Mesendoderm (in vitro differentiated cells): Measurements from ENCODE around the gene THSD7A.

Experiments
- DNase-seq: peaks from one replicate; pipeline ENCODE4 v3.0.0; 2013
- H2AK5ac ChIP-seq: 2 replicates; pipeline ENCODE4 v1.6.1; 2013; ENCODE audit warnings: low read length, inconsistent platforms
- H2BK120ac ChIP-seq: 2 replicates; pipeline ENCODE4 v1.6.1; 2013; ENCODE audit warnings: low read depth, mild to moderate bottlenecking, low read length, moderate library complexity, mixed read lengths
- H2BK15ac ChIP-seq: replicated peaks from 2 replicates; pipeline ENCODE4 v1.6.1; 2013; ENCODE audit warnings: low read depth, mild to moderate bottlenecking, moderate library complexity
- H2BK5ac ChIP-seq: 2 replicates; pipeline ENCODE4 v1.6.1; 2013; ENCODE audit warnings: low read length, inconsistent platforms
- H3K18ac ChIP-seq: 2 replicates; pipeline ENCODE4 v1.6.1; 2013; ENCODE audit warnings: mild to moderate bottlenecking, low read length, mixed read lengths
- H3K23ac ChIP-seq: one replicate; pipeline ENCODE4 v1.6.1; 2013; ENCODE audit warnings: low read length
- H3K27ac ChIP-seq: 2 replicates; pipeline ENCODE4 v1.5.1; 2013; ENCODE audit warnings: low read depth, mild to moderate bottlenecking, inconsistent platforms, low read length, moderate library complexity
- H3K27me3 ChIP-seq: 2 replicates; pipeline ENCODE4 v1.6.1; 2013; ENCODE audit warnings: low read length, control low read depth, mild to moderate bottlenecking, inconsistent platforms; ENCODE audit not compliant: insufficient read depth, poor library complexity
- H3K36me3 ChIP-seq: 2 replicates; pipeline ENCODE4 v1.6.1; 2013; ENCODE audit warnings: low read length, inconsistent platforms; ENCODE audit not compliant: control insufficient read depth, insufficient read depth
- H3K4ac ChIP-seq: one replicate; pipeline ENCODE4 v1.6.1; 2013; ENCODE audit warnings: low read depth, mild to moderate bottlenecking, low read length, moderate library complexity
- H3K4me1 ChIP-seq: 2 replicates; pipeline ENCODE4 v1.6.1; 2013; ENCODE audit warnings: low read depth, low read length, inconsistent platforms; ENCODE audit not compliant: control insufficient read depth
- H3K4me2 ChIP-seq: 2 replicates; pipeline ENCODE4 v1.6.1; 2013; ENCODE audit warnings: low read length
- H3K4me3 ChIP-seq: 2 replicates; pipeline ENCODE4 v1.5.1; 2013; ENCODE audit warnings: mild to moderate bottlenecking, low read length
- H3K56ac ChIP-seq: one replicate; pipeline ENCODE4 v1.6.1; 2013; ENCODE audit warnings: low read length
- H3K79me1 ChIP-seq: 2 replicates; pipeline ENCODE4 v1.6.1; 2013; ENCODE audit warnings: low read length, inconsistent platforms
- H3K79me2 ChIP-seq: 2 replicates; pipeline ENCODE4 v1.6.1; 2013; ENCODE audit warnings: mild to moderate bottlenecking, low read length; ENCODE audit not compliant: control insufficient read depth, insufficient read depth
- H3K9ac ChIP-seq: 2 replicates; pipeline ENCODE4 v1.6.1; 2013; ENCODE audit warnings: low read length, inconsistent platforms
- H4K5ac ChIP-seq: one replicate; pipeline ENCODE4 v1.6.1; 2013; ENCODE audit warnings: low read length
- H4K8ac ChIP-seq: one replicate; pipeline ENCODE4 v1.6.1; 2013; ENCODE audit warnings: low read depth, mild to moderate bottlenecking, control low read depth, low read length, moderate library complexity
- WGBS: extraction: QIAGEN DNeasy Blood & Tissue Kit; methylation state at CpG from one replicate; pipeline ENCODE4 v1.1.7; 2013; ENCODE audit warnings: low lambda C conversion rate, missing lambda C conversion rate; ENCODE audit not compliant: insufficient coverage; ENCODE audit errors: extremely low coverage; 5-methylcytosine and 5-hydroxymethylcytosine counted together

THSD7A gene

DNA sequence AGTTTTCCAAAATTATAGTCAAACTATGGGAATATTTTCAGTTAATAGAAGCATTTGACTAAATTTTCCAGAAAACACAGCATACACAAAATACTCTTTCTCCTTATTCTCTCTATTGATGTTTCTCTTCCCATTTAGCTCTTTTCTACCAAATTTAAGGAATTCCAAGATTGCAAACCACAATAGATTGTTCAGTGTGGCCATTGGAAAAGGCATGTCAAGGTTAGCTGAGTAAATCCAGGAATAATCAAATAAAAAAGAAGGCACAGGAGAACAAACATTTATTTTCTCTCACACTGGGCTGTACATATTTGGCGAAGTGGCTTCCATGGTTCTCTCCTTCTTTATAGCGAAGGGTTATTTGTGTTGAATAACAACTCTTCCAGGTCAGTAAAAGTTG, 117.3 kb downstream of the THSD7A start:
- DNase-seq, result no peak
- no peak overlapping the region for H2BK120ac ChIP-seq
- no peak overlapping the region for H4K8ac ChIP-seq
- no peaks in the 10 kb centered on the region for H3K4me1 ChIP-seq
- no peak overlapping the region for H3K4me2 ChIP-seq
- H3K27me3 ChIP-seq, result no peaks in the 10 kb centered on the region
- no peak overlapping the region for H2BK15ac ChIP-seq
- H3K23ac ChIP-seq, result no peak overlapping the region
- no CpG with 5 or more reads among the region's 2 CpGs for WGBS
- H3K18ac ChIP-seq, result no peak overlapping the region
- H3K79me1 ChIP-seq, result no peaks in the 10 kb centered on the region
- H2AK5ac ChIP-seq, result no peak overlapping the region
- H3K36me3 ChIP-seq, result no peaks in the 10 kb centered on the region
- no peak overlapping the region for H4K5ac ChIP-seq
- H3K4me3 ChIP-seq, result no peak overlapping the region
- no peak overlapping the region for H3K4ac ChIP-seq
- H3K27ac ChIP-seq, result no peak overlapping the region
- no peak overlapping the region for H3K56ac ChIP-seq
- no peak overlapping the region for H2BK5ac ChIP-seq
- no peak overlapping the region for H3K9ac ChIP-seq
- no peaks in the 10 kb centered on the region for H3K79me2 ChIP-seq

DNA sequence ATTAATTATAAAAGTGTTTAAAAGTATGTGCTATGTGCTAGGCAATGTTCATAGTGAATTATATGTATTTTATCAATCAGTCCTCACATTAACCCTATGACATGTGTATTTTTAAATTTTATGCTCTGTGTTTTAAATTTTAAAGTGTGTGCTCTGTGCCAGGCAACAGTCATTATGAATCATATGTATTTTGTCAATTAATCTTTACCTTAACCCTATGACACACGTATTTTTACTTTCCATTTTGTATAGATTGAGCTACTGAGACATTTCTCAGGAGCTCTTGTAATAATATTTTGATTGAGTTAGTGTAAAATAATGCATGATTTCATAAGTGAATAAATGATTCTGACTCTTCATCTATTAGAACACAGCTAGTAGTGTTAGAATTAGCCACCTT, 117.8 kb downstream of the THSD7A start:
- H3K79me1 ChIP-seq, result no peaks in the 10 kb centered on the region
- no peak overlapping the region for H2AK5ac ChIP-seq
- no peak for DNase-seq
- H3K56ac ChIP-seq, result no peak overlapping the region
- no peak overlapping the region for H2BK15ac ChIP-seq
- no peak overlapping the region for H3K4me2 ChIP-seq
- H2BK120ac ChIP-seq, result no peak overlapping the region
- WGBS, result no CpG with 5 or more reads among the region's 1 CpG
- no peaks in the 10 kb centered on the region for H3K4me1 ChIP-seq
- H3K27ac ChIP-seq, result no peak overlapping the region
- H3K79me2 ChIP-seq, result no peaks in the 10 kb centered on the region
- H3K9ac ChIP-seq, result no peak overlapping the region
- H3K18ac ChIP-seq, result no peak overlapping the region
- no peak overlapping the region for H4K8ac ChIP-seq
- no peak overlapping the region for H3K4ac ChIP-seq
- H3K36me3 ChIP-seq, result no peaks in the 10 kb centered on the region
- H3K23ac ChIP-seq, result no peak overlapping the region
- no peak overlapping the region for H4K5ac ChIP-seq
- H2BK5ac ChIP-seq, result no peak overlapping the region
- H3K4me3 ChIP-seq, result no peak overlapping the region
- no peaks in the 10 kb centered on the region for H3K27me3 ChIP-seq

DNA sequence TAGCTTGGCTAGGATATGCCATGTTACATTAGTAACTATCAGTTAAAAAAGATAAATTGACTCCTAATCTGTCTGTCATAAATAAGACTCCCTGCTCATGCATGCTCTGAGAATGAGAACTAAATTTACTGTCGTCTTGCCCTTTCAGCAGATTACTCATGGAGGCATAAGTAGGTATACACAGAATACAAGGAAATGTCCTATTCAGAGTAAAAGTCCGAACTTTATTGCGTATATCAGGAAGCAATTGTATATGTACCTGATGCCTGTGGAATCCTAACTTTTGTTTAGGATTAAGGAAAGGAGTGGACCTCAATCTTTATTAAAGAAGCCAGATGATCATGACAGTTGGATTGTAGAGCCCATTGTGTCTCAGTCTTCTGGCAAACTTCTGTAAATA, 118.6 kb downstream of the THSD7A start:
- H3K56ac ChIP-seq, result no peak overlapping the region
- no peaks in the 10 kb centered on the region for H3K79me2 ChIP-seq
- no peak overlapping the region for H3K23ac ChIP-seq
- H2AK5ac ChIP-seq, result no peak overlapping the region
- no peak overlapping the region for H3K4me2 ChIP-seq
- H3K18ac ChIP-seq, result no peak overlapping the region
- no peak overlapping the region for H4K8ac ChIP-seq
- no peaks in the 10 kb centered on the region for H3K36me3 ChIP-seq
- H3K79me1 ChIP-seq, result no peaks in the 10 kb centered on the region
- H3K4me3 ChIP-seq, result no peak overlapping the region
- no peak overlapping the region for H3K27ac ChIP-seq
- H3K4ac ChIP-seq, result no peak overlapping the region
- no peak overlapping the region for H2BK15ac ChIP-seq
- no peak overlapping the region for H3K9ac ChIP-seq
- no peak for DNase-seq
- no CpG with 5 or more reads among the region's 3 CpGs for WGBS
- no peak overlapping the region for H2BK5ac ChIP-seq
- H4K5ac ChIP-seq, result no peak overlapping the region
- no peak overlapping the region for H2BK120ac ChIP-seq
- H3K27me3 ChIP-seq, result no peaks in the 10 kb centered on the region
- H3K4me1 ChIP-seq, result no peaks in the 10 kb centered on the region

DNA sequence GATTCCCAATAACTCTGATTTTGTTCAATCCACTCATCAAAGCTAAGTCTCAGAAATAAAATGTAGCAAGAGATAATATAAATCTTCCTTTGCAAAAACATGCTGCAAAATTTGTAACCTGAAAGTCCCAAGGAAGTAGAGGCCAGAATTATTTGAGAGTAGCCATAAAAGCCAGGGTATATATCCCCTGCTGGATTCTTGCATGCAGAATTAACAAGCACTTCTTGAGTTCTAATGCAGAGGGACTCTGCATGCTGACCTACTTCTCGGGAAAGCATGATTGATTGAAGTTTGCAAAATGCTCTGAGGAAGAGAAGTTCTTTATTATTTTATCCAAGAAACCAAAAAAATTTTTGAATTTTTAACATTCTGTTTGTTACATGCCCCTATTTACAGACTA, 121.6 kb downstream of the THSD7A start:
- H3K4ac ChIP-seq, result no peak overlapping the region
- H3K9ac ChIP-seq, result no peak overlapping the region
- no peak overlapping the region for H3K56ac ChIP-seq
- no peak overlapping the region for H3K18ac ChIP-seq
- no peak overlapping the region for H4K5ac ChIP-seq
- H3K27ac ChIP-seq, result no peak overlapping the region
- H3K4me2 ChIP-seq, result no peak overlapping the region
- no peak overlapping the region for H3K4me3 ChIP-seq
- H3K79me2 ChIP-seq, result no peaks in the 10 kb centered on the region
- no CpG with 5 or more reads among the region's 1 CpG for WGBS
- H3K27me3 ChIP-seq, result no peaks in the 10 kb centered on the region
- H3K23ac ChIP-seq, result no peak overlapping the region
- H3K4me1 ChIP-seq, result no peaks in the 10 kb centered on the region
- no peak overlapping the region for H4K8ac ChIP-seq
- no peaks in the 10 kb centered on the region for H3K79me1 ChIP-seq
- H2BK120ac ChIP-seq, result no peak overlapping the region
- H2AK5ac ChIP-seq, result no peak overlapping the region
- H2BK15ac ChIP-seq, result no peak overlapping the region
- DNase-seq, result no peak
- no peaks in the 10 kb centered on the region for H3K36me3 ChIP-seq
- no peak overlapping the region for H2BK5ac ChIP-seq

DNA sequence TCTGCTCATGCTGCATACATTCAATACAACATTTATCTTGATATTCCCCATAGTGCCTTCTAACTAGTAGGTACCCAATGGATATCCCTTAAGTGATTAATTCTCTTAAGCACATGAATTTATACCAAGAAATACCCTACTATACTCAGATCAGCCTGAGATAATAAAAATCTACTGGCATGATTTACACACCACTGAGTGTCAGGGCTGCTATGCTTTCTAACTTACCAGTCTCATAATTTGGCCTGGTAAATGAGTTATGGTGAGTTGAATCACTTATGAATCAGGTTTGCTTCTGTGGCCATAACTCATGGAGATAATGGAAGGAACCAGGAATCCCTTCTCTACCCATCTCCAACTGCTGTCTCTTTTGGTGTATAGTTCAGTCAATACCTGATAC, 122.8 kb downstream of the THSD7A start:
- H3K56ac ChIP-seq, result no peak overlapping the region
- H3K27ac ChIP-seq, result no peak overlapping the region
- no peak overlapping the region for H3K4me3 ChIP-seq
- H3K23ac ChIP-seq, result no peak overlapping the region
- no peak overlapping the region for H3K18ac ChIP-seq
- H2BK5ac ChIP-seq, result no peak overlapping the region
- no peak for DNase-seq
- H3K4ac ChIP-seq, result no peak overlapping the region
- no peaks in the 10 kb centered on the region for H3K4me1 ChIP-seq
- no peaks in the 10 kb centered on the region for H3K79me2 ChIP-seq
- no peak overlapping the region for H3K4me2 ChIP-seq
- H3K36me3 ChIP-seq, result no peaks in the 10 kb centered on the region
- no peak overlapping the region for H2AK5ac ChIP-seq
- H4K5ac ChIP-seq, result no peak overlapping the region
- H3K27me3 ChIP-seq, result no peaks in the 10 kb centered on the region
- H3K9ac ChIP-seq, result no peak overlapping the region
- H4K8ac ChIP-seq, result no peak overlapping the region
- H3K79me1 ChIP-seq, result no peaks in the 10 kb centered on the region
- peak overlapping the region; percentile 64 for H2BK15ac ChIP-seq
- H2BK120ac ChIP-seq, result no peak overlapping the region

DNA sequence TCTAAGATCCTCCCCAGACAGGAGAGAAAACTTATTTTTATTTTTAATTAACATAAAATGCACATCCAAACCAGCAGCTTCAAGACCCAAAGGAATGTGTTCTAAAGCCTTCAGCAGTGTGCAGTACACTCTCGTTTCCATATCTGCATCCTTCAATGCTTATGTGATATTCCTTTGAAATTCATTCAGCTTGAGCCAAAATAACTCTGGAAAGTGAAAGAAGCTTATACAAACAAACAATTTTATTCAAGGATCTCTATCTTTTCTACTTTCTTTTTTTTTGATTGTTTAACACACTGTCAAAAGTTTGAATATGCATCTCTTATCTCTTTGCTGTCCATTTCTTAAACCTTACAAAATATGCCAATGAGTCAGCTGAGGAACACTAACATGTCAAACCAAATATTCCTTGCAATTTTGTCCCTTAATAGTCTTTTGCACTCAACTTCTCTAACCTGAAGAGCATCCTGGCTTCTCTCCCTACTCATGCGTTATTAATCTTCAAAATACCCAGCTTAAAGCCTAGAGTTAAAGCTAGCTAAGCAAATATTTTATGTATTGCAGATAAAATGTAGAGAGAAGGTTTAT, 124.3 kb downstream of the THSD7A start:
- no peaks in the 10 kb centered on the region for H3K79me1 ChIP-seq
- H3K56ac ChIP-seq, result no peak overlapping the region
- H3K4me2 ChIP-seq, result no peak overlapping the region
- H3K27ac ChIP-seq, result no peak overlapping the region
- H3K9ac ChIP-seq, result no peak overlapping the region
- H4K8ac ChIP-seq, result no peak overlapping the region
- no peak overlapping the region for H3K4me3 ChIP-seq
- H3K27me3 ChIP-seq, result no peaks in the 10 kb centered on the region
- no peaks in the 10 kb centered on the region for H3K4me1 ChIP-seq
- H3K23ac ChIP-seq, result no peak overlapping the region
- no peak overlapping the region for H2BK15ac ChIP-seq
- H2AK5ac ChIP-seq, result no peak overlapping the region
- H3K79me2 ChIP-seq, result no peaks in the 10 kb centered on the region
- H2BK120ac ChIP-seq, result no peak overlapping the region
- H3K36me3 ChIP-seq, result no peaks in the 10 kb centered on the region
- DNase-seq, result no peak
- WGBS, result no CpG with 5 or more reads among the region's 2 CpGs
- no peak overlapping the region for H3K4ac ChIP-seq
- no peak overlapping the region for H4K5ac ChIP-seq
- no peak overlapping the region for H2BK5ac ChIP-seq
- H3K18ac ChIP-seq, result no peak overlapping the region
